ENCODE measurements around the gene REL.
A peak's percentile ranks its signal among the peaks of the same experiment; 100 is the strongest.

REL gene

GRCh38 chr2:60867007-60867406 lies 14.4 kb upstream of the REL start:
- no peak for DNase-seq (ENCODE audit: low read depth)
- no peak overlapping the region for H3K4me3 ChIP-seq (replicated peaks; ENCODE audit: low read depth, low read length)
- TF ChIP-seq CTCF (IDR thresholded peaks at IDR 0.05; ENCODE audit: low read length, missing control alignments), result no peak

GRCh38 chr2:60867848-60868247 lies 13.5 kb upstream of the REL start:
- DNase-seq (ENCODE audit: low read depth), result peak; percentile 12
- no peak overlapping the region for H3K4me3 ChIP-seq (replicated peaks; ENCODE audit: low read depth, low read length)
- no peak for TF ChIP-seq CTCF (IDR thresholded peaks at IDR 0.05; ENCODE audit: low read length, missing control alignments)

GRCh38 chr2:60868589-60869273 lies 12.6 kb upstream of the REL start:
- DNase-seq (ENCODE audit: low read depth), result no peak
- no peak for TF ChIP-seq CTCF (IDR thresholded peaks at IDR 0.05; ENCODE audit: low read length, missing control alignments)
- H3K4me3 ChIP-seq (replicated peaks; ENCODE audit: low read depth, low read length), result no peak overlapping the region

GRCh38 chr2:60872510-60872928 lies 8.9 kb upstream of the REL start:
- DNase-seq (ENCODE audit: low read depth), result no peak
- H3K4me3 ChIP-seq (replicated peaks; ENCODE audit: low read depth, low read length), result no peak overlapping the region
- no peak for TF ChIP-seq CTCF (IDR thresholded peaks at IDR 0.05; ENCODE audit: low read length, missing control alignments)

GRCh38 chr2:60873381-60873780 lies 8.0 kb upstream of the REL start:
- TF ChIP-seq CTCF (IDR thresholded peaks at IDR 0.05; ENCODE audit: low read length, missing control alignments), result no peak
- DNase-seq (ENCODE audit: low read depth), result no peak
- no peak overlapping the region for H3K4me3 ChIP-seq (replicated peaks; ENCODE audit: low read depth, low read length)

- DNase-seq (ENCODE audit: low read depth), result no peak
- no peak for TF ChIP-seq CTCF (IDR thresholded peaks at IDR 0.05; ENCODE audit: low read length, missing control alignments)
- H3K4me3 ChIP-seq (replicated peaks; ENCODE audit: low read depth, low read length), result no peak overlapping the region
Observed at GRCh38 chr2:60875520-60875919, 5.9 kb upstream of the REL start.

- H3K4me3 ChIP-seq (replicated peaks; ENCODE audit: low read depth, low read length), result peak overlapping the region; percentile 82
- DNase-seq (ENCODE audit: low read depth), result no peak
- no peak for TF ChIP-seq CTCF (IDR thresholded peaks at IDR 0.05; ENCODE audit: low read length, missing control alignments)
Observed at GRCh38 chr2:60880643-60881046, 729 bp upstream of the REL start.
